Stimulated activated effector memory CD8-positive, alpha-beta T cell treated with anti-CD3 and anti-CD28 coated beads, Interleukin-12 subunit alpha, Interleukin-12 subunit beta, amount 100 ng/mL, for 72 hours (primary cell): Measurements from ENCODE around the gene ANTKMT.

Source experiments
- ATAC-seq: fragments of 150-1000 bp; cut with Tn5 transposase; 2 replicates; pipeline ENCODE4 v1.10.0; 2021
- DNase-seq, 2 donors: peaks; one replicate each; pipeline ENCODE4 v3.0.0; 2021 to 2022; ENCODE audit warnings: low spot score in 2 of 2
- H3K27ac Mint-ChIP-seq: one replicate; pipeline ENCODE4 v1.8.0; 2022; ENCODE audit warnings: mild to moderate bottlenecking, mixed read lengths
- H3K36me3 Mint-ChIP-seq: one replicate; pipeline ENCODE4 v1.8.0; 2022; ENCODE audit warnings: mild to moderate bottlenecking, mixed read lengths
- H3K4me1 Mint-ChIP-seq: one replicate; pipeline ENCODE4 v1.8.0; 2022; ENCODE audit warnings: mixed read lengths
- H3K4me3 Mint-ChIP-seq: one replicate; pipeline ENCODE4 v1.8.0; 2022; ENCODE audit warnings: mild to moderate bottlenecking, mixed read lengths
- H3K9me3 Mint-ChIP-seq: one replicate; pipeline ENCODE4 v1.8.0; 2022; ENCODE audit warnings: mixed read lengths

The ANTKMT gene

DNA sequence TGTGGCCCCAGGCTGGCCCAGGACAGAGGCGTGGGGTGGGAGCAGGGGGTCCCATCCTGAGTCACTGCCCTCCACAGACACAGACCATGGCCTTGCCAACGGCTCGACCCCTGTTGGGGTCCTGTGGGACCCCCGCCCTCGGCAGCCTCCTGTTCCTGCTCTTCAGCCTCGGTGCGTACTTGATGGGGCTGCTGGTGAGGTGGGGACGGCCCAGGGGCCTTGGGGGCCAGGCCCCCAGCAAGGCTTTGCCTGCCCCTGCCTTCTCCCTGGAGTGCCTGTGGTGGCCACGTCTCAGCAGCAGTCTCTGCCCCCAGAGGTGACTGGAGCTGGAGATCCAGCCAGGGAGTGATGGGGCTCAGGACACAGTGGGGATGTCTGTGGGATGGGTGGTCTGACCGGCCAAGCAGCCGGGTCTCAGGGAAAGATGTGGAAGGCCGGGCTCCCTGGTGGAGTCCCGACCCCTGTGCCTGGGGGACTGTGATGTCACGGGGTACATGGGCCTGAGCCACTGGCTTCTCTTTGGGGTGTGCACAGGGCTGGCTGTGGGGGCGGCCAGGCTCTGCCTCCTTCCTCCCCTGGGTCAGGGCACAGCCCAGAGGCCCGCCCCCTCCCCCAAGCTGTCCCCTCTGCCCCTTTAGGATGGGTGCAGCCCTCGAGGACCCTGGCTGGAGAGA lies 41.8 kb downstream of the ANTKMT start:
- H3K27ac Mint-ChIP-seq: no peak overlapping the region
- ATAC-seq (peak; percentile 4), DNase-seq (no peak)
- no peaks in the 10 kb centered on the region for H3K9me3 Mint-ChIP-seq
- H3K4me1 Mint-ChIP-seq: no peaks in the 10 kb centered on the region
- no peaks in the 10 kb centered on the region for H3K36me3 Mint-ChIP-seq
- H3K4me3 Mint-ChIP-seq: no peak overlapping the region

- ATAC-seq: no peak
- H3K4me3 Mint-ChIP-seq: no peak overlapping the region
- no peak overlapping the region for H3K27ac Mint-ChIP-seq
- H3K9me3 Mint-ChIP-seq: no peaks in the 10 kb centered on the region
- no peaks in the 10 kb centered on the region for H3K36me3 Mint-ChIP-seq
- H3K4me1 Mint-ChIP-seq: no peaks in the 10 kb centered on the region
- DNase-seq: no peak
Measured at GRCh38 chr16:763369-764183, 42.6 kb downstream of the ANTKMT start.

DNA sequence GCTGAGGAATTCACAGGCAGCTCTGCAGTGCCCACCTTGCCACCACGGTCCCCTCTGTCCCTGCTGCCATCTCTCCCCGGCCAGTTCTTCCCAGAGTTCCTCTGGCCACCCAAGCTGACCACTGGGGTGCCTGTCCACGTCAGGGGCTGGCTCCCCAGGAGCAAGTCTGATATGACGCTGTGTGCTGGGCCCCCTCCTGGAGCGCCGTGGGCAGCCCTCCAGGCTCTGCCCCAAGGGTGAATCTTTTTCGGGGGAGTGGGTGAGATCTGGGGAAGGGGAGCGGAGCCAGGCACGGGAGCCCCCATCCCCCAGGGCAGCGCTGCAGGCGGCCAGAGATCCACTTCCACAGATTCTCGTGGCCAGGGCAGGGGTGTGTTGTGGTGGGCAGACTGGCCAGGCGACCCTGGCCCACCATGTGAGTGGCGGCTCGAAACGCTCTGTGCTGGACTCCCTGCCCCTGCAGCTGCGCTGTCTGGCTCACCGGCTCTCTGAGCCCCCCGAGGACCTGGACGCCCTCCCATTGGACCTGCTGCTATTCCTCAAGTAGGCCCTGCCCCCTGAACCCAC lies 43.3 kb downstream of the ANTKMT start:
- H3K27ac Mint-ChIP-seq: no peak overlapping the region
- DNase-seq (no peak), ATAC-seq (no peak)
- H3K4me3 Mint-ChIP-seq: no peak overlapping the region
- H3K36me3 Mint-ChIP-seq: no peaks in the 10 kb centered on the region
- H3K4me1 Mint-ChIP-seq: no peaks in the 10 kb centered on the region
- no peaks in the 10 kb centered on the region for H3K9me3 Mint-ChIP-seq

- no peaks in the 10 kb centered on the region for H3K36me3 Mint-ChIP-seq
Measured at GRCh38 chr16:764848-765487, 44.0 kb downstream of the ANTKMT start.

GRCh38 chr16:765488-765865 lies 44.5 kb downstream of the ANTKMT start:
- no peak overlapping the region for H3K4me3 Mint-ChIP-seq
- no peaks in the 10 kb centered on the region for H3K4me1 Mint-ChIP-seq
- ATAC-seq (no peak), DNase-seq (no peak)
- H3K27ac Mint-ChIP-seq: no peak overlapping the region
- no peaks in the 10 kb centered on the region for H3K9me3 Mint-ChIP-seq
- no peaks in the 10 kb centered on the region for H3K36me3 Mint-ChIP-seq

More at GRCh38 chr16:764848-765487, 44.0 kb downstream of the ANTKMT start:
- Mint-ChIP-seq H3K4me3 (no peak overlapping the region), H3K9me3 (no peaks in the 10 kb centered on the region), H3K4me1 (no peaks in the 10 kb centered on the region), H3K27ac (no peak overlapping the region)
- no peak for ATAC-seq
- DNase-seq: no peak

GRCh38 chr16:766008-766819 lies 45.3 kb downstream of the ANTKMT start:
- DNase-seq: no peak

GRCh38 chr16:766820-767640 lies 46.1 kb downstream of the ANTKMT start:
- no peaks in the 10 kb centered on the region for H3K36me3 Mint-ChIP-seq
- no peaks in the 10 kb centered on the region for H3K9me3 Mint-ChIP-seq
- DNase-seq (no peak), ATAC-seq (no peak)
- H3K27ac Mint-ChIP-seq: no peak overlapping the region
- no peaks in the 10 kb centered on the region for H3K4me1 Mint-ChIP-seq
- no peak overlapping the region for H3K4me3 Mint-ChIP-seq

More at GRCh38 chr16:766008-766819, 45.3 kb downstream of the ANTKMT start:
- no peak for ATAC-seq
- no peaks in the 10 kb centered on the region for H3K36me3 Mint-ChIP-seq
- H3K4me3 Mint-ChIP-seq: no peak overlapping the region
- H3K9me3 Mint-ChIP-seq: no peaks in the 10 kb centered on the region
- H3K27ac Mint-ChIP-seq: no peak overlapping the region
- H3K4me1 Mint-ChIP-seq: no peaks in the 10 kb centered on the region

- Mint-ChIP-seq H3K36me3 (no peaks in the 10 kb centered on the region), H3K9me3 (no peaks in the 10 kb centered on the region), H3K27ac (no peak overlapping the region), H3K4me1 (no peaks in the 10 kb centered on the region), H3K4me3 (no peak overlapping the region)
- DNase-seq (no peak), ATAC-seq (no peak)
Measured at GRCh38 chr16:767743-768235, 46.8 kb downstream of the ANTKMT start.

DNA sequence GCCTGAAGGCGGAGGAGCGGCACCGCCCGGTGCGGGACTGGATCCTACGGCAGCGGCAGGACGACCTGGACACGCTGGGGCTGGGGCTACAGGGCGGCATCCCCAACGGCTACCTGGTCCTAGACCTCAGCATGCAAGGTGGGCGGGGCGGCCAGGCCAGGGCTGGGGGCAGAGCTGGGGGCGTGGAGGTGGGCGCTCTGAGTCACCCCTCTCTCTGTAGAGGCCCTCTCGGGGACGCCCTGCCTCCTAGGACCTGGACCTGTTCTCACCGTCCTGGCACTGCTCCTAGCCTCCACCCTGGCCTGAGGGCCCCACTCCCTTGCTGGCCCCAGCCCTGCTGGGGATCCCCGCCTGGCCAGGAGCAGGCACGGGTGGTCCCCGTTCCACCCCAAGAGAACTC lies 47.5 kb downstream of the ANTKMT start:
- H3K36me3 Mint-ChIP-seq: no peaks in the 10 kb centered on the region
- no peaks in the 10 kb centered on the region for H3K4me1 Mint-ChIP-seq
- no peak overlapping the region for H3K27ac Mint-ChIP-seq
- ATAC-seq (no peak), DNase-seq (no peak)
- H3K4me3 Mint-ChIP-seq: no peak overlapping the region
- no peaks in the 10 kb centered on the region for H3K9me3 Mint-ChIP-seq

GRCh38 chr16:769184-769784 lies 48.3 kb downstream of the ANTKMT start:
- H3K4me1 Mint-ChIP-seq: no peaks in the 10 kb centered on the region
- no peak overlapping the region for H3K27ac Mint-ChIP-seq
- H3K36me3 Mint-ChIP-seq: no peaks in the 10 kb centered on the region
- no peak overlapping the region for H3K4me3 Mint-ChIP-seq
- ATAC-seq: no peak
- no peaks in the 10 kb centered on the region for H3K9me3 Mint-ChIP-seq
- no peak for DNase-seq

DNA sequence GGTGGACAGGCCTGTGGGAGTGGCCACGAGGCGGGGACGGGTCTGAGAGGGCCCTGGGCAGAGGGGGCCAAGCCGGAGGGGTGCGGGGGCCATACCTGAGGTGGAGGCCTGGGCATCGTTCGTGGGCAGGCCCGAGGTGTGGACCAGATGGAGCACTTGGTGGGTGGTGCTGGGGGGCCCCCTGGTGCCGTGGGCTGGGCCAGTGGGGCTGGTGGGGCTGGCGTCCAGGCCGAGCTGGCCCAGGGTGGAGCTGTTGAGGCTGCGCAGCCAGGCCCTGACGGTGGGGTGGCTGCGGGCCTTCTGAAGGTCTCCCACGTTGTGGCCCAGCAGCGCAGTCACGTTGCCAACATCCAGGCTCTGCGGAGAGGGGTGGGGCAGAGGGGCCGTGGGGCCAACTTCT lies 49.0 kb downstream of the ANTKMT start:
- Mint-ChIP-seq H3K4me3 (no peak overlapping the region), H3K27ac (no peak overlapping the region), H3K36me3 (no peaks in the 10 kb centered on the region), H3K4me1 (no peaks in the 10 kb centered on the region), H3K9me3 (no peaks in the 10 kb centered on the region)
- DNase-seq: no peak
- ATAC-seq: no peak

GRCh38 chr16:770411-770810 lies 49.5 kb downstream of the ANTKMT start:
- ATAC-seq (no peak), DNase-seq (no peak)
- H3K4me3 Mint-ChIP-seq: no peak overlapping the region
- H3K27ac Mint-ChIP-seq: no peak overlapping the region
- no peaks in the 10 kb centered on the region for H3K36me3 Mint-ChIP-seq
- H3K9me3 Mint-ChIP-seq: no peaks in the 10 kb centered on the region
- no peaks in the 10 kb centered on the region for H3K4me1 Mint-ChIP-seq
